NK-92 (cell line): ENCODE results near the gene SESN1.

Experiments used
- DNase-seq: peaks from one replicate; lab custom pipeline; 2025; ENCODE audit not compliant: unreplicated experiment; lab: John Stamatoyannopoulos, UW

SESN1 gene

GRCh38 chr6:109033655-109034054, 61.0 kb downstream of the SESN1 start:
- no peak for DNase-seq

- DNase-seq: no peak
These were observed 63.2 kb downstream of the SESN1 start for GRCh38 chr6:109031416-109031815.

- no peak for DNase-seq
These were observed 65.3 kb downstream of the SESN1 start for GRCh38 chr6:109029313-109029712.

- DNase-seq: no peak
These were observed 66.2 kb downstream of the SESN1 start for GRCh38 chr6:109028439-109028838.

- no peak for DNase-seq
These were observed 66.7 kb downstream of the SESN1 start for GRCh38 chr6:109027964-109028363.

GRCh38 chr6:109025639-109026038, 69.0 kb downstream of the SESN1 start:
- DNase-seq: no peak

GRCh38 chr6:109024784-109025183, 69.9 kb downstream of the SESN1 start:
- DNase-seq: no peak

- DNase-seq: no peak
These were observed 70.3 kb downstream of the SESN1 start for GRCh38 chr6:109024368-109024767.

GRCh38 chr6:109023356-109023925, 71.2 kb downstream of the SESN1 start:
- DNase-seq: no peak

- DNase-seq: no peak
These were observed 72.8 kb downstream of the SESN1 start for GRCh38 chr6:109021870-109022269.

GRCh38 chr6:109019911-109020310, 74.7 kb downstream of the SESN1 start:
- DNase-seq: no peak

- no peak for DNase-seq
These were observed 79.5 kb downstream of the SESN1 start for GRCh38 chr6:109015176-109015575.

- no peak for DNase-seq
These were observed 80.0 kb downstream of the SESN1 start for GRCh38 chr6:109014606-109015005.

GRCh38 chr6:109013656-109014305, 80.9 kb downstream of the SESN1 start:
- DNase-seq: no peak

- DNase-seq: no peak
These were observed 83.9 kb downstream of the SESN1 start for GRCh38 chr6:109010705-109011102.

GRCh38 chr6:109009962-109010704, 84.5 kb downstream of the SESN1 start:
- no peak for DNase-seq

GRCh38 chr6:109009236-109009961, 85.2 kb downstream of the SESN1 start:
- DNase-seq: peak; percentile 52

GRCh38 chr6:109008537-109009235, 86.0 kb downstream of the SESN1 start:
- DNase-seq: no peak

- DNase-seq: no peak
These were observed 86.6 kb downstream of the SESN1 start for GRCh38 chr6:109008054-109008453.

GRCh38 chr6:109007521-109007920, 87.1 kb downstream of the SESN1 start:
- no peak for DNase-seq

GRCh38 chr6:109006818-109007217, 87.8 kb downstream of the SESN1 start:
- DNase-seq: no peak
